Muscle layer of colon (tissue), 2 donors: Measurements from ENCODE around the gene TYK2.
"Not testable (repeated sequence)": the region's sequence is repeated elsewhere in the genome, so short reads cannot be mapped to it uniquely, and the experiment has no call there.

ENCODE experiments used
- H3K27ac ChIP-seq: one replicate; pipeline ENCODE4 v1.7.0; 2013; ENCODE audit warnings: low read depth, mild to moderate bottlenecking, low read length, moderate library complexity
- H3K27me3 ChIP-seq, 2 donors: one replicate each; pipeline ENCODE4 v1.7.0; 2013; ENCODE audit warnings: low read length in 2 of 2, mild to moderate bottlenecking in 2 of 2; ENCODE audit not compliant: insufficient read depth in 2 of 2, control insufficient read depth in 1 of 2
- H3K36me3 ChIP-seq: one replicate; pipeline ENCODE4 v1.7.0; 2013; ENCODE audit warnings: mild to moderate bottlenecking, low read length; ENCODE audit not compliant: insufficient read depth
- H3K4me1 ChIP-seq: one replicate; pipeline ENCODE4 v1.7.0; 2013; ENCODE audit warnings: mild to moderate bottlenecking, low read length; ENCODE audit not compliant: insufficient read depth
- H3K4me3 ChIP-seq, 2 donors: one replicate each; pipeline ENCODE4 v1.7.0; 2013; ENCODE audit warnings: low read length in 2 of 2, low read depth in 1 of 2, mild to moderate bottlenecking in 1 of 2, moderate library complexity in 1 of 2
- H3K9ac ChIP-seq: one replicate; pipeline ENCODE4 v1.7.0; 2013; ENCODE audit warnings: low read length
- H3K9me3 ChIP-seq: one replicate; pipeline ENCODE4 v1.7.0; 2013; ENCODE audit warnings: mild to moderate bottlenecking, low read length
- donor health status: abdominal sarcoma.
- donor health status: Adenocarcinoma of cecum.

Gene TYK2

DNA sequence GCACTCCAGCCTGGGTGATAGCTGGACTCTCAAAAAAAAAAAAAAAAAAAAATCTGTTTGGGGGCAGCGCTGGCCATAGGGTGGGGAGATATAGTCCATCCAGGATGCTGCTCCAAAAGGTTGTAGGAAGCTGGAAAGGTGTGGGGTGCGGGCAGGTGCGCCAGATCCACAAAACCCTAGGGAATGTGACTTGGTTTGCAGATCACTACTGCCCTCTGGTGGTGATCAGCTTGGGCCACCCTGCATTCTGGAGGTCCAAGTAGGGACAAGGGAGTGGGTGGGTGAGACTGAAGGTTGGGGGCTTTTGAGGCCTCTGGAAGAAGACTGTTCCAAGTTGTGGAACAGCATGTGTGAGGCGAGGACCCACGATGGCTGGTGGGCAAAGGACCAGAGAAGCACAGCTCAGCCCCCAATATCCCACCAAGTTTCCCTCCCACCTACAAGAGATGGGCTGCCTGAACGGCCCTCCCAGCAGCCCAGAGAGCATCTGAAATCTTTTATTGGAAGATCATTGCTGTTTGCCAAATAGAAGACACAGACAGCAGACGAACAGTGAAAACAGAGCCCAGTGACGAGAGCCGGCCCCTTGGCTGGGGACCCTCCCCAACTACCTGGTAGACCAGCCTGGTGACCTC, 10.4 kb upstream of the TYK2 start:
- H3K27me3 ChIP-seq = peaks cover 0 to 4% of the 10 kb centered on the region in 2 donors
- H3K9ac ChIP-seq = no peak overlapping the region
- H3K27ac ChIP-seq = no peak overlapping the region
- H3K36me3 ChIP-seq = peaks cover 23% of the 10 kb centered on the region
- H3K4me1 ChIP-seq = no peaks in the 10 kb centered on the region
- H3K9me3 ChIP-seq = no peaks in the 10 kb centered on the region
- no peak overlapping the region for H3K4me3 ChIP-seq

DNA sequence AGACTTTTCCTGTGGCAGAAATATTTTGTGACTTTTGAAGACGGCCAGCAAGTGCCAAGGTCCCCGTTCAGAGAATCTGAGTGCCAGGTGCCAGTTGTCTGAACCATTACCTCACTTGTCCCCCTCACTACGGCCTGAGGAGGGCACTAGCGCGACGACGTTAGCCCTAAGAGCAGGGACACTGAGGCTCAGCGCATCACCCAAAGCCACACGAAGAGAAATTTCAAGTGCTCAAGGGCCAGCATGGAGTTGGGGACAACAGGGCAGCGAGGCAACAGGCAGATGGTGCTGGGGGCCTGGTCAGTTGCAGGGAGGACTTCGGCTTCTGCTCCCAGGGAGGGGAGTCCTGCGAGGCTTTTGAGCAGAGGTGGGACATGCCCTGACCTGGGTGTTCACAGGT, 9.5 kb upstream of the TYK2 start:
- Histone ChIP-seq H3K27ac (no peak overlapping the region), H3K36me3 (peaks cover 18% of the 10 kb centered on the region), H3K9me3 (no peaks in the 10 kb centered on the region)

DNA sequence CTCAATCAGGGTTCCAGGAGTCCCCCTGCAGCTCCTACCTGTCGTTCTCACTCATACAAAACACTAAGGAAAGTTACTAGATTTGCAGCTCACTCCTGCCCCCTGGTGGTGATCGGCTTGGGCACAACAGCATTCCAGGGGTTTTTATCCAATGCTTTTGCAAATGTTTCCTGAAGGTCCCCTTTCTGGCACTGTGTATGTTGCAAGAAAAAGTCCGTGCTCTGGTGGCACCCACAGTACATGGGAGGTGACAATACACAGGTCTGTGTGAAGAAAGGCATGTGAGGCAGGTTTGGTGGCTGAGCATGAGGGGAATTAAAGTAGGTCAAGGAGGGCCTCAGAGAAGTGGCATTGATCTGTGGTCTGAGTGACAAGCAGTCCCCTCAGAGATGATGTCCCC, 8.6 kb upstream of the TYK2 start:
- Histone ChIP-seq H3K9me3 (no peaks in the 10 kb centered on the region), H3K27me3 (peaks cover 0 to 4% of the 10 kb centered on the region in 2 donors), H3K4me1 (no peaks in the 10 kb centered on the region), H3K4me3 (no peak overlapping the region), H3K27ac (no peak overlapping the region), H3K9ac (no peak overlapping the region), H3K36me3 (peaks cover 15% of the 10 kb centered on the region)

More for the DNA sequence above, 9.5 kb upstream of the TYK2 start:
- peaks cover 0 to 4% of the 10 kb centered on the region in 2 donors for H3K27me3 ChIP-seq
- no peak overlapping the region for H3K4me3 ChIP-seq
- no peaks in the 10 kb centered on the region for H3K4me1 ChIP-seq
- H3K9ac ChIP-seq = no peak overlapping the region

DNA sequence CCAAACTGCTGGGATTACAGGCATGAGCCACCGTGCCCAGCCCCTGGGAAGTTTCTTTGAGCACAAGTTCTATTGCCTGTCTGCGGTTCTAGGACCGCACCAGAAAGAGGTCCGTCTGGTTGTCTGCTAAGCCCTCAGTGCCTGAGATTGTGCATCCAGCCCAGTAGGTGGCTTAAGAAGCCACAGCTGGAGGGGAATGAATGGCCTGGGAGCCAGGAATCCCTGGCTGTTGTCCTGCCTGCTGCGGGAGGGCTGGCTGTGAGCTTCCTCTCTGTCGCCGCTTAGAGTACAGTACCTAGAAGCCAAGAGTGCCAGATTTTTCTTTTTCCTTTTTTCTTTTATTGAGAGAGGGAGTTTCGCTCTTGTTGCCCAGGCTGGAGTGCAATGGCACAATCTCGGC, 4.2 kb upstream of the TYK2 start:
- no peak overlapping the region for H3K4me3 ChIP-seq
- no peak overlapping the region for H3K27ac ChIP-seq
- H3K9ac ChIP-seq = no peak overlapping the region
- peaks cover 4% of the 10 kb centered on the region for H3K4me1 ChIP-seq
- H3K27me3 ChIP-seq = peaks cover 0 to 4% of the 10 kb centered on the region in 2 donors
- no peaks in the 10 kb centered on the region for H3K9me3 ChIP-seq
- no peaks in the 10 kb centered on the region for H3K36me3 ChIP-seq

DNA sequence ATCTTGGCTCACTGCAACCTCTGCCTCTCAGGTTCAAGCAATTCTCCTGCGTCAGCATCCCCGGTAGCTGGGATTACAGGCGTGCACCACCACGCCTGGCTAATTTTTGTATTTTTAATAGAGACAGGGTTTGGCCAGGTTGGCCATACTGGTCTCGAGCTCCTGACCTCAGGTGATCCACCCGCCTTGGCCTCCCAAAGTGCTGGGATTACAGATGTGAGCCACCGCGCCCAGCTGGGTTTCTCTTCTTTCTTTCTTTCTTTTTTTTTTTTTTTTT, 2.8 kb upstream of the TYK2 start:
- H3K9me3 ChIP-seq, H3K27me3 ChIP-seq, H3K4me3 ChIP-seq, H3K27ac ChIP-seq, H3K9ac ChIP-seq, H3K4me1 ChIP-seq, H3K36me3 ChIP-seq: not testable (repeated sequence)

DNA sequence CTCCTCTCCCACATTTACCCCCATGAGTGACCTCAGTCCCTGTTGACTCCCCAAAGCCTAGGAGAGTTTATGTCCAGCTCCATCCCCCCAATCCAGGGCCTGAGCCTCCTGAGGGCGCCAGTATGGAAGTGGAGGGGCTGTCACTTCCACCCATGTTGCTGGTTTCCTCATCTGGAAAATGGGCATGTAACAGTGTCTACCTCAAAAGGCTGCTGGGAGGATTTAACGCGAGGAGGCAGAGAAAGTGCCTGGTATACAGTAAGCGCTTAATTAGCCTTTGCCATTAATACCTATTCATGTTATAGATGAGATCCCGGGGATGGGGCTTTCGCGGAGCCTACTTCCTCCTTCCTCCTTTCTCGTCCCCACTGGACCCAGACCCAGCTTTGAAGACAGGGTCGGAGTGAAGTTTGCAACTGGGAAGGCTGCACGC, 476 bp downstream of the TYK2 start:
- Histone ChIP-seq H3K9me3 (no peaks in the 10 kb centered on the region), H3K36me3 (peaks cover 5% of the 10 kb centered on the region), H3K4me1 (peaks cover 6% of the 10 kb centered on the region), H3K27me3 (no peaks in the 10 kb centered on the region), H3K9ac (peak overlapping the region; percentile 60), H3K27ac (peak overlapping the region; percentile 73), H3K4me3 (peak overlapping the region; percentile 75 to 91)

DNA sequence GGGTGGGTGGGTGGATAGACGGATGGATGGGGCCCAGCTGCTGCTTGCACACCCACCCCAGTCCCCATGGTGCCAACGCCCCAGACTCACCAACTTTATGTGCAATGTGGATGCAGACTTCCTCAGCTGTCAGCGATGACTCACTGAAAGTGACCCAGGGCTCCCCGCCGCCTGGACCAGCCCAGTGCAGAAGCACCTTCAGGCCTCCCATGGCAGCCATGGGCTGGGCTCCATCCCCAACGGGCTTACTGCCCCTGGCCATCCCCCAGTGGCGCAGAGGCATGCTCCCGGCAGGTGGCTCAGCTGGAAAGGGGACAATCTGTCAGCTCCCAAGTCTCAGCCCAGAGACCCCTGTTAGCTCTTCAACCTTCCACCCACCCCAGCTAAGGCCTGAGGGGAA, 2.2 kb downstream of the TYK2 start:
- Histone ChIP-seq H3K27me3 (no peaks in the 10 kb centered on the region), H3K4me1 (peaks cover 6% of the 10 kb centered on the region), H3K27ac (no peak overlapping the region), H3K36me3 (peaks cover 5% of the 10 kb centered on the region), H3K9me3 (no peaks in the 10 kb centered on the region), H3K9ac (no peak overlapping the region), H3K4me3 (no peak overlapping the region)

DNA sequence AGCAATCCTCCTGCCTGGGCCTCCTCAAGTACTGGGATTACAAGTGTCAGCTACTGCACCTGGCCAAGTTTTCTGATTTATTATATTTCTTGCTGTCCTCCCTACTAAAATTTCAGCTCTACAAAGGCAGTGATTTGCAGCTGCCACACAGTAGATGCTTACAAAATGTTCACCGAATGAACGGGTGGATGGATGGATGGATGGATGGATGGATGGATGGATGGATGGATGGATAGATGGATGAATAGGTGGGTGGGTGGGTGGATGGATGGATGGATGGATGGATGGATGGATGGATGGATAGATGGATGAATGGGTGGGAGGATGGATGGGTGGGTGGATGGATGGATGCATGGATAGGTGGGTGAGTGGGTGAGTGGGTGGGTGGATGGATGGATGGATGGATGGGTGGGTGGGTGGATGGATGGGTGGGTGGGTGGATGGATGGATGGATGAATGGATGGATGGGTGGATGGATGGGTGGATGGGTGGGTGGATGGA, 3.2 kb downstream of the TYK2 start:
- H3K4me1 ChIP-seq, H3K27me3 ChIP-seq, H3K27ac ChIP-seq, H3K9me3 ChIP-seq, H3K9ac ChIP-seq, H3K4me3 ChIP-seq, H3K36me3 ChIP-seq: not testable (repeated sequence)

DNA sequence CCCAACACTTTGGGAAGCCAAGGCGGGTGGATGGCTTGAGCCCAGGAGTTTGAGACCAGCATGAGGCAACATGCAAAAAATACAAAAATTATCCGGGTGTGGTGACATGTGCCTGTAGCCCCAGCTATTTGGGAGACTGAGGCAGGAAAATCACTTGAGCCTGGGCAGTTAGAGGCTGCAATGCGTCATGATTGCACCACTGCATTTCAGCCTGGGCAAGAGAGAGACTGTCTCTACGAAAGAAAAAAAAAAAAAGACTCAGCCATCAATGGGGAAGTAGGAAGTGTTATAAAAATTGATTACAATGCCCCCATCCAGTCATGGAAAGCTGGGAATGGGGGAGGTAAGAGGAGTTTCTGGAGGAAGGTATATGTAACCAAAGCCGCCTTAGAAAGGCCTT, 5.4 kb downstream of the TYK2 start:
- H3K4me1 ChIP-seq = peaks cover 5% of the 10 kb centered on the region
- H3K9ac ChIP-seq = no peak overlapping the region
- H3K4me3 ChIP-seq = no peak overlapping the region
- no peaks in the 10 kb centered on the region for H3K27me3 ChIP-seq
- peaks cover 5% of the 10 kb centered on the region for H3K36me3 ChIP-seq
- H3K27ac ChIP-seq = no peak overlapping the region
- no peaks in the 10 kb centered on the region for H3K9me3 ChIP-seq

DNA sequence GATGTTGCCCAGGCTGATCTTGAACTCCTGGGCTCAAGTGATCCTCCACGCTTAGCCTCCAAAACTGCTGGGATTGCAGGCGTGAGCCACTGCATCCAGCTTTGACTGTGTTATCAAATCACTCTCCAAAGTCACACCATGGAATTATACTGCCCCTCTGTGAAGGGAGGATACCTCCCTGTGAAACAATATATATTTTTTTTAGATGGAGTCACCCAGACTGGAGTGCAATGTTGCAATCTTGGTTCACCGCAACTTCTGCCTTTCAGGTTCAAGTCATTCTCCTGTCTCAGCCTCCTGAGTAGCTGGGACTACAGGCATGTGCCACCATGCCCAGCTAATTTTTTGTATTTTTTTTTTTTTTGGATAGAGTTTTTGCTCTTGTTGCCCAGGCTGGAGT, 7.7 kb downstream of the TYK2 start:
- Histone ChIP-seq H3K36me3 (peaks cover 10% of the 10 kb centered on the region), H3K27me3 (no peaks in the 10 kb centered on the region), H3K27ac (no peak overlapping the region)

DNA sequence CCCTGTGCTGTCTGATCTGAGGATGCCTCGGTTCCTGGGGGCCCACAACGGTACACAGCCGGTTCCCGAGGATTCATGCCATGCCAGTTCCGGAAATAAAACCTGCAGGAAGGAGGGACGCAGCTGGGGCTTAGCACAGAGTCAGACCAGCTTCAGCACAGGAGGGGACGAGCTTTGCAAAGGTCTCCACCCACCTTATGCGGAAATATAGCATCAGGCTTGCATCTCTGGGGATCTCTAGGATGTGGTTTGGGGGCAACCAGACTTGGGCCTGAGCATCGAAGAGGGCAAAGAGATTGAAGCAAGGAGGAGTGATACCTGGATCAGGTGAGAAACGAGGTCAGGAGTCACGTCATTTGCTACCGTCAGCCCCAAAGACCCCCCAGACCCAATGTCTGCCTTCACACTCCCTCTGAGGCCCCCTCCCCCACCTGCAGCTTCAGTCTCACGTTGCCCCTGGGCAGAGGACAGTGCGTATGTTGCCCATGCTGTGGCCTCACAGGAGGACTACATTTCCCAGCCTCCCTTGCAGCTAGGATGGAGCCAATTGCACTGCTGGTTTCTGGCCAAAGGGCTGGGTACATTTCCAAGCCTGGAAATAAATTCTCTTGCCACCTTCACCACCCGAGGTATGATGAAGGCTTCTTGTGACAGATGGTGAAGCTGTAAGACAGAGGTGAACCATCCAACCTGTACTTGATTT, 12.1 kb downstream of the TYK2 start:
- Histone ChIP-seq H3K9ac (no peak overlapping the region), H3K27me3 (no peaks in the 10 kb centered on the region), H3K9me3 (no peaks in the 10 kb centered on the region), H3K4me3 (no peak overlapping the region), H3K36me3 (peaks cover 38% of the 10 kb centered on the region), H3K27ac (no peak overlapping the region), H3K4me1 (no peaks in the 10 kb centered on the region)

More for the DNA sequence above, 7.7 kb downstream of the TYK2 start:
- Histone ChIP-seq H3K9ac (no peak overlapping the region), H3K4me3 (no peak overlapping the region), H3K9me3 (no peaks in the 10 kb centered on the region), H3K4me1 (no peaks in the 10 kb centered on the region)

DNA sequence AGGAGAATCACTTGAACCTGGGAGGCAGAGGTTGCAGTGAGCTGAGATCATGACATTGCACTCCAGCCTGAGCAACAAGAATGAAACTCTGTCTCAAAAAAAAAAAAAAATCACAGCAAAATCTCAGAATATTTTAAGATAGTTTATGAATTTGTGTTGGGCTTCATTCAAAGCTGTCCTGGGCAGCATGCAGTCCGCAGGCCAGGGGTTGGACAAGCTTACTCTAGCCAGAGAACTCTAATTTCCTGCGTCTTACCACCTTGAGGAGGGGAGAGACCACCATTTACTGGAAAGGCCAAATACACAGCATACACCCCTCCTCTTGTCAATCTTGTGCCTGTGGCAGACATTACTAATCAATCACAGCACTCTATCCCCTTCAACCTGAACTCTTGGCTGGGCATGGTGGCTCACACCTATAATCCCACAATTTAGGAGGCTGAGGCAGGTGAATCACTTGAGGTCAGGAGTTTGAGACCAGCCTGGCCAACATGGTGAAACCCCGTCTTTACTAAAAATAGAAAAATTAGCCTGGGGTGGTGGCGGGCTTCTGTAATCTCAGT, 13.3 kb downstream of the TYK2 start:
- H3K27ac ChIP-seq, H3K27me3 ChIP-seq, H3K4me1 ChIP-seq, H3K4me3 ChIP-seq, H3K9me3 ChIP-seq, H3K9ac ChIP-seq: not testable (repeated sequence)
- H3K36me3 ChIP-seq = peaks cover 38% of the 10 kb centered on the region
